Effector CD8-positive, alpha-beta T cell (primary cell): ENCODE results near the gene MTG2.

Experiments used
- DNase-seq: peaks from one replicate; lab custom pipeline; 2025; lab: John Stamatoyannopoulos, UW

The MTG2 gene

GRCh38 chr20:62162765-62163484 is 19.9 kb upstream of the MTG2 start:
- DNase-seq = no peak

- DNase-seq = no peak
These were observed 19.4 kb upstream of the MTG2 start for GRCh38 chr20:62163485-62163865.

DNA sequence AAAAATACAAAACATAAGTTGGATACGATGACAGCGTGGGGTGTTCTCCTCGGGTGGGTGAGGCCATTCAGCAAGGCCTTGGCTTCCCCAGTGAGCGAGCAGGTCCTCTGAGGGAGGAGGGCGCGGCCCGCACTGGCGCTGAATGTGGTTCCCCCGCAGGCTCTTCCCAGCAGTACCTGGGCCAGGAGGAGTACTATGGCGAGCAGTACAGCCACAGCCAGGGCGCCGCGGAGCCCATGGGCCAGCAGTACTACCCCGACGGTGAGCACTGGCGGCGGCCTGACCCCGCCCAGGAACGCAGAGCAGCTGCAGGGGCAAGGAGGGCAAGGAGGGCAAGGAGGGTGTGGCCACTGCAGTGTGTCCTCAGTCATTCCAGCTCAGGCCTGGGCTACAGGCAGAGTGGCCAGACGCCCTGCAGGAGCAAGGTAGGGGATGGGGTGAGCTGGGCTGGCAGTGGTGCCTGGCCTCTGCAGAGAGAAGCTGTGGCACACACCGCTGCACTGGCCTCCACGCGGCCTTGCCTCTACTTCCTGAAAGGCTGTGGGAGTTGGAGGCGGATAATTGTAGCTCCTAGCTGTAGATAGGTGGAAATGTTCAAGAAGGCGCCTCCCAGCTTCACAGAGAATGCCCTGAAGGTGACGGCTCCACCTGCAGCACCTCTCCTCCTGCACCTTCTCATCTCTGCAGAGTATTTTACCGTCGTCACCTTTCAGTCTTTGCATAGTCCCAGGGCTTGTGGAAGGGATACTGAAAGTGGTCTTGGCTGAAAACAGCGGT is 18.7 kb upstream of the MTG2 start:
- no peak for DNase-seq

GRCh38 chr20:62164879-62165761 is 17.7 kb upstream of the MTG2 start:
- DNase-seq = no peak

- no peak for DNase-seq
These were observed 16.9 kb upstream of the MTG2 start for GRCh38 chr20:62165762-62166399.

DNA sequence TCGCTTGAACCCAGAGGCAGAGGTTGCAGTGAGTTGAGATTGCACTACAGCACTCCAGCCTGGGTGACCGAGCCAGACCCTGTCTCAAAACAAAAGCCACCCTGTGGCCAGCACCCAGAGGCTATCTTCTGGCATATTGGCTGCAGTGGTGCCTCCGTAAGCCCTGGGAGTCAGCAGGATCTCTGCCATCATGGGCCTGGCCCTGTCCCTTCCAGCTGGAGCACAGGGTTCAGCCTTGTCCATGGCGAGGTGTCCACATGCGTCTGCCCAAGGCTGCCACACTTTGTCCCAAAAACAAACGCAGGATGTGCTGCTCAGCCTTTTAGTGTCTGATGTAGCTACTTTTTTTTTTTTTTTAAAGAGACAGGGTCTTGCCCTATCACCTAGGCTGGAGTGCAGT is 15.4 kb upstream of the MTG2 start:
- no peak for DNase-seq

- no peak for DNase-seq
These were observed 14.8 kb upstream of the MTG2 start for GRCh38 chr20:62168061-62168460.

- no peak for DNase-seq
These were observed 13.9 kb upstream of the MTG2 start for GRCh38 chr20:62168890-62169435.

DNA sequence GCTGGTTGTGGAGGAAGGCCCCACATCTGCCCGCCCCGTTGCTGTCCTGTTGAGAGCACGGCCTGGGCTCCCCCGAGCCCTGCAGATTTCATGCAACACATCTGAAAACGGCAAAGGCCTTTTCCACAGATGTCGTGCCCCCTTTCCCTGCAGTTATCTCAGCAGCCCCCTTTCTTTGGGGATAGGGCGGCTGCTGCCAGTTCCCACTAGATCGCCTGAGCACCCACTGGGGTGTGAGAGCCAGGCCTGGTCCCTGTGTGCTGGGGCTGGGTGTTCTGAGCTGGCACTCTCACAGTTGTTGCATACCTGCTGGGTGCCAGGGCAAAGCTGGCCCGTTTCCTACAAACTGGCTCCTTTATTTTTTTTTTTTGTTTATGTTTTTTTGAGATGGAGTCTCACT is 12.3 kb upstream of the MTG2 start:
- DNase-seq = no peak

- no peak for DNase-seq
These were observed 11.6 kb upstream of the MTG2 start for GRCh38 chr20:62171245-62171644.

GRCh38 chr20:62172666-62173065 is 10.2 kb upstream of the MTG2 start:
- no peak for DNase-seq

GRCh38 chr20:62174021-62174804 is 8.6 kb upstream of the MTG2 start:
- no peak for DNase-seq

DNA sequence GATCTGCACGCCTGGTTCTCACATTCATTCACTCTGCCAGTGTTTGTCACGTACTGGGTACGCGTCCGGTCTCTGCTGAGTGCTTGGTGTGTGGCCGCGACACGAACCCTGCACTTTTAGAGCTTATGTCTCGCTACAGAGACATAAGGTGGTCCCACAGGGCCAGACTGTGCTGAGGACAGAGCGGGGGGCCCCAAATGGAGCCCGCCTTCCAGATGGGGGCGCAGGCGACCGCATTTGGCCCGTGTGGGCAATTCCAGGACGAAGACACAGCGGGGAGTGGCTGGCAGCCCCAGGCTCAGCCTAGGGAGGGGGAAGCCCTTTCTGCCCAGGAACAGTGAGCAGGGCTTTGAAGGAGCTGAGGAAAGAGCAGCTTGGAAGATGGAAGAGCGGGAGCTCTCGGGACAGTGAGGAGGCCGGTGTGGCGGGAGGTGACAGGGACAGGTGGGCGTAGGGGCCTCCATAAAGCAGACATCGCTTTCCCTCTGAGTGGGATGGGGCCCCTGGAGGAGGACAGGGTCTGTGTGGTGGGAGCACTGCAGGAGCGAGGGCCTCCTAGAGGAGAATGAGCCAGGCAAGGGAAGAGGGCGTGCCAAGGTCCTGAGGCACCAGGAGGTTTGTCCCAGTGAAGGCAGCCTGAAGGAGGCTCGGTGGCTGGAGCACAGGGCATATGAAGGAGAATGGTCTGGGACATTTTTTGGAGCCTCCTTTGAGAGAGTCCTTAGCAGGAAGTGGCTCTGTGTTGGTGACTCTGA is 7.8 kb upstream of the MTG2 start:
- no peak for DNase-seq

DNA sequence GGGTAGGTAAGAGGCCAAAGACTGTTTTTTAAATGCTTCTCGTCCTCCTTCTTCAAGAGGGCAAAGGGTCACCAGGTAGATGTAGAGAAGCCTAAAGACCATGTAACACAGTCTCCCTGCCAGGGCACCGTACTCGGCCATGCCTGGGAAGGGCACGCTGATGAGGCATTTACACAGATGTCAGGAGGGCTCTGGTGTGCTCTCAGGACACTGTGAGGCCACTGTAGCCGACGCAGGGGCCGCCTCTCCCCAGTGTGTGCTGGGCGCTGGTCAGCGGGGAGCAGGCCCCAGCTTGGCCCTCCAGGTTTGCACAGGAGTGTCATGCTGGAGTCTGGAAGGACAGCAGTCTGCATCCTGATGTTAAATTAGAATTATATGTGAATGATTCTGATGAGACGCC is 7.1 kb upstream of the MTG2 start:
- no peak for DNase-seq

DNA sequence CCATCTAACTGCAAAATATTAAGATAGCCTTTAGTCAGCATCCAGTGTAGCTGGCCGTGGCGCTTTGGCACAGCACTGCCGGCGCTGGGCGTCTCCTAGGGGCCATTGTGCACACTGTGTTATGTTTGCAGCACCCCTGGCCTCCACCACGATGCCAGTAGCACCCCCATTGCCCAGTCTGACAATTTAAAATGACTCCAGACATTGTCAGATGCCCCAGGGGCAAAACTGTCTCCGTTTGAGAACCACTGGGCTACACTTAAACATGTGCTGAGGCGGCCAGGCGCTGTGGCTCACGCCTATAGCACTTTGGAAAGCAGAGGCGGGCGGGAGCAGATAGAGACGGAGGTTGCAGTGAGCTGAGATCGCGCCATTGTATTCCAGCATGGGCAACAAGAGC is 6.0 kb upstream of the MTG2 start:
- no peak for DNase-seq

DNA sequence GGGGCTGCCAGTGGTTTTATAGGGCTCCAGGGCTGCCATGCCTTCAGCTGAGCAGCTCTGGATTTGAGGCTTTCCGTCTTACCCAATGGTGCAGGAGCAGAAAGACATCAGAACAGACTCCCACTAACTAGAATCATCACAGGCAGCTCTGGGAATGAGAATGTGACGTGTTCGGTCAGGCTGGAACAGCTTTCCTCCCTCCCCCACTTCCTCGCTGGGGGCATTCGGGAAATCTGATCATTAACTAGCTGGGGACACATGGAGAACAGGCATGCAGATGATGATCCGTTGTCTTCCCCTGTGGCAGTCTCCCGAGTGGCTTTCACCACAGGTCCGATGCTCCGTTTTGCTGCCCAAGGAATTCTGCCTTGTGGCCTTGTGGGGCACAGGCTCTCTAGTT is 5.5 kb upstream of the MTG2 start:
- no peak for DNase-seq

GRCh38 chr20:62178316-62179161 is 4.3 kb upstream of the MTG2 start:
- DNase-seq = no peak

GRCh38 chr20:62179162-62179504 is 3.7 kb upstream of the MTG2 start:
- no peak for DNase-seq

- no peak for DNase-seq
These were observed 1.0 kb upstream of the MTG2 start for GRCh38 chr20:62181808-62182207.
